GM18507 (cell line): ENCODE results near the gene TMEM178B.

Experiments
- DNase-seq: peaks from one replicate; pipeline ENCODE4 v3.0.0; 2011; ENCODE audit warnings: low read depth; ENCODE audit not compliant: insufficient read length; ENCODE audit errors: extremely low spot score
- FAIRE-seq: peaks from 2 replicates; lab custom pipeline; 2011; peaks lifted over from hg19 to GRCh38; lab: Jason Lieb, UNC

The TMEM178B gene

GRCh38 chr7:141421306-141421705 is 347.4 kb downstream of the TMEM178B start:
- DNase-seq (no peak), FAIRE-seq (no peak)

GRCh38 chr7:141427134-141427533 is 353.3 kb downstream of the TMEM178B start:
- no peak for FAIRE-seq
- no peak for DNase-seq

- FAIRE-seq (no peak), DNase-seq (no peak)
These were observed 356.7 kb downstream of the TMEM178B start for GRCh38 chr7:141430455-141431139.

GRCh38 chr7:141431140-141431479 is 357.2 kb downstream of the TMEM178B start:
- DNase-seq (no peak), FAIRE-seq (no peak)

GRCh38 chr7:141431711-141432110 is 357.8 kb downstream of the TMEM178B start:
- FAIRE-seq (no peak), DNase-seq (no peak)

- DNase-seq (no peak), FAIRE-seq (no peak)
These were observed 359.8 kb downstream of the TMEM178B start for GRCh38 chr7:141433698-141434097.

- DNase-seq: no peak
- no peak for FAIRE-seq
These were observed 362.3 kb downstream of the TMEM178B start for GRCh38 chr7:141436139-141436538.

GRCh38 chr7:141436575-141437075 is 362.8 kb downstream of the TMEM178B start:
- FAIRE-seq (no peak), DNase-seq (no peak)

- no peak for FAIRE-seq
These were observed 365.3 kb downstream of the TMEM178B start for GRCh38 chr7:141439164-141439563.

GRCh38 chr7:141439776-141440175 is 365.9 kb downstream of the TMEM178B start:
- no peak for FAIRE-seq
- no peak for DNase-seq

More at GRCh38 chr7:141439164-141439563, 365.3 kb downstream of the TMEM178B start:
- DNase-seq: no peak

- FAIRE-seq: no peak
- no peak for DNase-seq
These were observed 368.2 kb downstream of the TMEM178B start for GRCh38 chr7:141441837-141442627.

- no peak for DNase-seq
- FAIRE-seq: no peak
These were observed 368.9 kb downstream of the TMEM178B start for GRCh38 chr7:141442781-141443180.

GRCh38 chr7:141444961-141445360 is 371.1 kb downstream of the TMEM178B start:
- DNase-seq (no peak), FAIRE-seq (no peak)

GRCh38 chr7:141451232-141451631 is 377.4 kb downstream of the TMEM178B start:
- no peak for FAIRE-seq
- no peak for DNase-seq

GRCh38 chr7:141452911-141453310 is 379.0 kb downstream of the TMEM178B start:
- FAIRE-seq (no peak), DNase-seq (no peak)

- DNase-seq (no peak), FAIRE-seq (no peak)
These were observed 380.5 kb downstream of the TMEM178B start for GRCh38 chr7:141454338-141454737.

- FAIRE-seq (no peak), DNase-seq (no peak)
These were observed 381.9 kb downstream of the TMEM178B start for GRCh38 chr7:141455723-141456122.

- DNase-seq (no peak), FAIRE-seq (no peak)
These were observed 382.4 kb downstream of the TMEM178B start for GRCh38 chr7:141456298-141456697.

- no peak for DNase-seq
- FAIRE-seq: no peak
These were observed 382.8 kb downstream of the TMEM178B start for GRCh38 chr7:141456711-141457110.

GRCh38 chr7:141460781-141461715 is 387.2 kb downstream of the TMEM178B start:
- no peak for DNase-seq
- no peak for FAIRE-seq
